GM19463 (cell line): ENCODE results near the gene NAP1L4.

Experiments
- ATAC-seq: cut with Tn5 transposase; IDR thresholded peaks from one replicate; pipeline ENCODE4 v1.9.1; 2021; ENCODE audit warnings: mild to moderate bottlenecking, moderate library complexity; ENCODE audit not compliant: unreplicated experiment

NAP1L4 gene

GRCh38 chr11:2963761-2964160 lies 28.4 kb downstream of the NAP1L4 start:
- no peak for ATAC-seq

- ATAC-seq: no peak
Observed at GRCh38 chr11:2963112-2963754, 28.9 kb downstream of the NAP1L4 start.

GRCh38 chr11:2961080-2961479 lies 31.0 kb downstream of the NAP1L4 start:
- ATAC-seq: no peak

- no peak for ATAC-seq
Observed at GRCh38 chr11:2960139-2960538, 32.0 kb downstream of the NAP1L4 start.

- ATAC-seq: no peak
Observed at GRCh38 chr11:2958251-2958650, 33.9 kb downstream of the NAP1L4 start.

DNA sequence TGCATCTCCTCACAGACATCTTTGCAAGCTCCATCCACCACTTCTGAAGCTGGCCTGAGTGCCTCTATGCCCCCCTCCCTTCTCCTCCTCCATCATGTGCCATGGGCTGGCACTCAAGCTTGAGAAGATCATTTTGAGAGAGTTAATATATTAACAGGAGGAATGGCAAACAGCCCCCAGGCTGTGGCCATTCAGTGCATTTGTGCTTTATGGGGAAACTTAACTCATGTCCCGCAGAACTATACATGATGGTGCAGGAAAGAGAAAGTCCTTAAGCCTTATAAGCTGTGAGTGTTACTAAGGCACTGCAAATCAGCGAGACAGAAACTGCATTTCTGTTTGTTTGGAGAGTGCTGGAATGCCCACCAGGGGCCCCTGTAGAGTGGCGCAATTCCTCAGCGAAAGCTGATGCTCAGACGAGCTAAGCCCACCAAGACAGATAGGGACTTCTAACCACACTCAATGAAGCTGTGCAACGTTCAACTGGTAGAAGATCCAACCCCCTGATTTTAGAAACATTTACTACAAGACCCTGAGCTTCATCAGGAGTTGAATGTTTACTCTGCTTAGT lies 36.1 kb downstream of the NAP1L4 start:
- ATAC-seq: no peak

DNA sequence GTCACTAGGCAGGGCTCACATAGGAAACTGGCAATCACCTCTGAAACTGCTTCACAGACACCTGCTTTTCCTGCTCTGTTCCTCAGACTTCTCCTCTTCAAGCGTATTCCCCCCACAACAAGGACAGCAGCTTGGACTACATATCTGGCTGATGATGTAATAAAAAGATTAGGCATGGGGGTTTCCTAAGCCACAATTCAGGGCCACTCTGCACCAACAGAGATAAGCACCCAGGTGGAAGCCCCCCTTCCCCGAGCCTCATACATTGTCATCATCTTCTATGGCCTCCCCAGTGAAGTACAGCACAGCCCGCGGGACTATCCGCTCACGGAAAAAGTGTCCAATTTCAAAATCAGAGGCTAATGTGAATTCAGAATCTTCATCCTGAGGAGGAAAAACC lies 37.9 kb downstream of the NAP1L4 start:
- no peak for ATAC-seq

DNA sequence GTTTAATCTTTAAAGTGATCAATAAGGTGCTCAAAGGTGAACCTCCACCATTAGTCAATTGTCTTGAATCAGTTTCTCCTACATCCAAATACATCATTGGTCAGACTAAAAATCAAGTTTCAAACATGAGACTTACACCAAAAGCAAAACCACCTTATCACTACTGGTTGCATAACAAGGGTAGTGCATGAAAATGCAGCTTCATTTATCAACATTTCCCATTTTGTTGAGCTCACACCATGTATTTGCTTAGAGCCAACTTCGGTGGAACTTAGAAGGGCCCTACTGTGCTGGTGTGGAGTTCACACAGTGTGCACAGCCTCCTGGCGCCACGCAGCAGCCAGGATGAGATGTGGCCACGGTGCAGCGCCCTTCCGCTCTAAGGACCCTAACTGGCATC lies 39.8 kb downstream of the NAP1L4 start:
- no peak for ATAC-seq

GRCh38 chr11:2951231-2952110 lies 40.7 kb downstream of the NAP1L4 start:
- no peak for ATAC-seq

- no peak for ATAC-seq
Observed at GRCh38 chr11:2950825-2951224, 41.3 kb downstream of the NAP1L4 start.

- ATAC-seq: no peak
Observed at GRCh38 chr11:2949920-2950319, 42.2 kb downstream of the NAP1L4 start.

DNA sequence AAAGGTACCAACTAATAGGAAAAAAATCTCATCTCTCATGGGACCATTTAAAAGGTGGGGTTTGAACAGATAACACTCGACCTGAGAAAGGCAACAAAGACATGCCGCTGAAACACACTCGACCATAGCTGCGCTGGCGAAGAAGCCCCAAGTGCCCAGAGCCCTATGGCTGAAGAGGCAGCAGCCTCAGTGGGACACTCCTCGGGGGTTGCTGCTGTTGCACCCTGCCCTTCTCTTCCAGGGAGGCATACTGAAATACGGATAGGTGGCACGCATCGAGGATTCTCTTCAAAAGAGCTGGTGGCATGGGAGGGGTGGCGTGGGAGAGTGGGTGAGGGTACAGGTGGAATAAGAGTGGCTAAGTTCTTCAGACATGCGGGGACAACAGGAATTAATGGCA lies 44.4 kb downstream of the NAP1L4 start:
- no peak for ATAC-seq

- no peak for ATAC-seq
Observed at GRCh38 chr11:2945757-2946287, 46.3 kb downstream of the NAP1L4 start.

DNA sequence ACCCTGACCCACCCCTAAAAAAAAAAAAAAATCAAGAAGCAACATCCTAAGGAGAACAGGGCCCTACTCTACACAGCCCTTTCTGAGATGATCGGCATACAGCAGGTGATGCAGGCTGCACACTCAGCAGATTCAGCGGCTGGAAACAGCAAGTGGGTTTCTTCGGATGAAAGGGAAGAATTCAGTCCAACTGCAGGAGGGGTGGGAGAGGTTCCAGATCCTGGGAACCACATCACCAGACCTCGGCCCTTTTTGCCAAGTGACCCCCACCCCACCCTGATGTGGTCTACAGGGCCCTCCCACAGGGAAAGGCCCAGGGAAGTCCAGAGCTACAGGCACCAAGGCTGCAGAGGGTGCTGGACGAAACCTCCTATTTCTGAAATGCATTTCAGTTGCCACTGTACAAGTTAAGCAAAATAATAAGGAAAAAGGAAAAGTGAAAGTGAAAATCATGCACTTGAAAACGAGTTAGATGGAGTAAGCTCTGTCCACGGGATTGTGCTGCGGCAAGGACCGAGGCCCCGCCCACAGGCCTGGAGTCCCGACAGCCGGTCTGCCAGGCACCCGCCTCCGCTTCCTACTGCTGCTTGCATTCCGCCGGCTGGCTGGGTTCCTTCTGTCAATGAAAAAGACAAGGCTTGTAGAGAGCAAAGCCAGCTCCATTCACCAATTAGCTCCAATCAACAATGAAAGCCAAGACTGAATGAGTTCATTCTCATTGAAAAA lies 46.9 kb downstream of the NAP1L4 start:
- ATAC-seq: no peak

- no peak for ATAC-seq
Observed at GRCh38 chr11:2944530-2944929, 47.6 kb downstream of the NAP1L4 start.

- no peak for ATAC-seq
Observed at GRCh38 chr11:2943711-2944118, 48.4 kb downstream of the NAP1L4 start.

DNA sequence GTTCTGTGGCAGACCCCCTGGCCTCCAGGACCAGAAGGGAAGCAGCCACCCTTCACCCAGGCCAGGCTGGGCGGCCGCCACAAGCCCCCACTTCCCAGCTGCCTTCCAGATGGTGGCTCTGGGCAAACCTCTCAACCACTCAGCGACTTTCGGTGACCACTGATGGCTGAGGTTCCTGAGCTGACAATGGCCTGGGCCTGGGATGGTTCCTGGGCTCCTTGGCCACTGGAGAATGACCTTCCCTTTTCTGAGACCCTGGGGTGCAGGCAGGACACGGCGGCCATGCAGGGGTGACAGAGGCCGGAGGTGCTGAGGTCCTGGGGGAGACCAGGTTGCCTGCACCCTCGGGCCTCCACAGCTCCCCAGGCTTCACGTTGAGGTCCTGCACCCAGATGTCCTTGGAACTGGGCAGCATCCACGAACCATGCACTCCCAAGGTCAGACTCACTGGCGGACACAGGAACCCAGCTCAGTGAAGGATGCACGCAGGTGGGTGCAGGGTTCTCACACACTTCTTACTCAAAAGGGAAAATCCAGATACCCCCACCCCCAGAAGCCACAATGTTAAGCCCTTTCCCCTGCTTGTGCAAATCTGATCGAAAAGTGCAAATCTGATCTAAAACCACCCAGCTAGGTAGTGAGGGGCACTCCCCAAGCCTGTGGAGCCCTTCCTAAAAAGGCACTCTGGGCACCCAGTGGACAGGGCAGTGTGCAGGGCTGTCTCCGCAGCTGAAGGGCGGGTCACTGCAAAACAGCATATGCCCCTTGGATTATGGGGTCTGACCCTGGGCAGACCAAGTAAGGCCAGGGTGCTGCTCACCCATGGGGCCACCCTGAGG lies 49.0 kb downstream of the NAP1L4 start:
- no peak for ATAC-seq

- no peak for ATAC-seq
Observed at GRCh38 chr11:2942447-2942846, 49.7 kb downstream of the NAP1L4 start.

DNA sequence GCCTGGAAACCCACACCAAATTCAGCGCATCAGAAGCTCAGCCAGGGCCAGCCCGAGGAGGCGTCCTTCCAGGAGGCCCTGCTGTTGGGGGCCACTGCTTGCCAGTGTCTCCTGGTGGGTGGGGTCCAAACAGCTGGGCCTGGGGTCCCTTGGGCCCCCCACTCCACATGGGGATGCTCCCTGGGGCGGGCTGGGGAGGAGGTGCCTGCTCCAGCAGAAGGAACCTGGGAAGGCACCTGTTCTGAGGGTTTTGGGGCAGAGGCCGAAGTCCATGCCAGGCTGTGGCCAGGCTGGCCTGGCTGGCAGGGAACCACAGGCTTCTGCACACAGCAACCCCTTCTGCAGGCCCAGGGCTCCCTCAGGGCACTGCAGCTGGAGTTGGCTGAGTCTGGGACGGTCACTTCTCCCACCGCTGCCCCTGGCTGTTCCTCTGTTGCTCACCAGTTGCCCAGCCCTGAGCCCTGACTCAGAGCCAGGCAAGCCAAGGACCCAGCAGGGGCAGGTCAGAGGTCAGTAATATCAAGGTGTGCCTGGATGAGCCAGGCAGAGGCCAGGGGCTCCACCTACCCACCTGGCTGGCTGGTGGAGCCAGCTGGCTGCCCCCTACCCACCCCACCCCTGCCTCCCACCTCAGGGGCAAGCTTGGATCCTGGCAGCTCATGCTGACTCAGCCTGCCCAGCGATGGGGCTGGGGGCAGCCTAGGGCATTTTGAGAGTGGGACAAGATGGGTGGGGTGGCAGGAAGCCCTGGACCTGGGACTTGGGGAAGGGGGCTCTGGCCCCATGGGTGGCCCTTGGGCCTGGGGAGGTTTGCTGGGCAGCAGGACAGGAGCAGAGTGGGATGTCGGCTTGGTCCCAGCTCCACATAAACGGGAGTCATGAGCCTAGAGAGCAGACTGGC lies 51.0 kb downstream of the NAP1L4 start:
- no peak for ATAC-seq
